ENCODE data around the gene C5orf47. TPM values are rescaled to one million over a fixed set of nuclear protein-coding genes. Genes with fewer than 3 reads are reported as not detected.

The C5orf47 gene
- total RNA-seq, 4 donors from 2014 or later, result not detected

DNA sequence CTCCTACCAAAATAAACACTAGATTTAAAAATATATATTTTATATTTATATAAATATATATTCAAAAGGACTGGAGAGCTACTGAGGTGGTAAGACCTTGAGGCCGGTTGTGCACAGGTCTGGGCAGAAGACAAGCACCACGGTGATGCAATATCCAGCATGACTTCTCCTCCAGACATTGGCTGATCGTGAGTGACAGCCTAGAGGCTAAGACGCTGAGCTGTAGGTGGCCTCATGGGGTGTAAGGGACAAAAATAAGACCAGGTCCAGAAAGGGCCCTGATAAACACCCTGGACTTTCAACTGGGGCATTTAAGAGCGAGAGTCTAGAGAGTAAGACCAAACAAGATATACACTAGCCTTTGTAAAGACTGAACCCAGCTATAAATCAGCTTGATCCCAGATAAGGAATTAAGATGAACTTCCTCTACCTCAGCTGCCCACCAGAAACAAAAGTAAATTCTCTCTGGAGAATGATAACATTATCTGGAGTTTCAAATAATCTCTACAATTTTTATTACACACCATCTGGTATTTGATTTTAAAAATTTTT is 14.2 kb upstream of the C5orf47 start:
- no peaks in the 10 kb centered on the region for H3K36me3 ChIP-seq
- 69 to 76% methylated on average over 5 of the region's 5 CpGs for WGBS, 2 donors
- no peaks in the 10 kb centered on the region for H3K9me3 ChIP-seq
- H3K27me3 ChIP-seq, result no peaks in the 10 kb centered on the region
- DNase-seq (ENCODE audit: low spot score in 2 of 2), result no peak
- no peak overlapping the region for H3K4me3 ChIP-seq
- TF ChIP-seq POLR2A (IDR thresholded peaks at IDR 0.05) (no peak), EP300 (IDR thresholded peaks at IDR 0.05) (no peak)
- TF ChIP-seq, protein P1, sequence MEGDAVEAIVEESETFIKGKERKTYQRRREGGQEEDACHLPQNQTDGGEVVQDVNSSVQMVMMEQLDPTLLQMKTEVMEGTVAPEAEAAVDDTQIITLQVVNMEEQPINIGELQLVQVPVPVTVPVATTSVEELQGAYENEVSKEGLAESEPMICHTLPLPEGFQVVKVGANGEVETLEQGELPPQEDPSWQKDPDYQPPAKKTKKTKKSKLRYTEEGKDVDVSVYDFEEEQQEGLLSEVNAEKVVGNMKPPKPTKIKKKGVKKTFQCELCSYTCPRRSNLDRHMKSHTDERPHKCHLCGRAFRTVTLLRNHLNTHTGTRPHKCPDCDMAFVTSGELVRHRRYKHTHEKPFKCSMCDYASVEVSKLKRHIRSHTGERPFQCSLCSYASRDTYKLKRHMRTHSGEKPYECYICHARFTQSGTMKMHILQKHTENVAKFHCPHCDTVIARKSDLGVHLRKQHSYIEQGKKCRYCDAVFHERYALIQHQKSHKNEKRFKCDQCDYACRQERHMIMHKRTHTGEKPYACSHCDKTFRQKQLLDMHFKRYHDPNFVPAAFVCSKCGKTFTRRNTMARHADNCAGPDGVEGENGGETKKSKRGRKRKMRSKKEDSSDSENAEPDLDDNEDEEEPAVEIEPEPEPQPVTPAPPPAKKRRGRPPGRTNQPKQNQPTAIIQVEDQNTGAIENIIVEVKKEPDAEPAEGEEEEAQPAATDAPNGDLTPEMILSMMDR (IDR thresholded peaks at IDR 0.05), result no peak
- H3K4me1 ChIP-seq, result peaks cover 0 to 13% (median 7%) of the 10 kb centered on the region in 4 donors
- H3K27ac ChIP-seq, result no peak overlapping the region

DNA sequence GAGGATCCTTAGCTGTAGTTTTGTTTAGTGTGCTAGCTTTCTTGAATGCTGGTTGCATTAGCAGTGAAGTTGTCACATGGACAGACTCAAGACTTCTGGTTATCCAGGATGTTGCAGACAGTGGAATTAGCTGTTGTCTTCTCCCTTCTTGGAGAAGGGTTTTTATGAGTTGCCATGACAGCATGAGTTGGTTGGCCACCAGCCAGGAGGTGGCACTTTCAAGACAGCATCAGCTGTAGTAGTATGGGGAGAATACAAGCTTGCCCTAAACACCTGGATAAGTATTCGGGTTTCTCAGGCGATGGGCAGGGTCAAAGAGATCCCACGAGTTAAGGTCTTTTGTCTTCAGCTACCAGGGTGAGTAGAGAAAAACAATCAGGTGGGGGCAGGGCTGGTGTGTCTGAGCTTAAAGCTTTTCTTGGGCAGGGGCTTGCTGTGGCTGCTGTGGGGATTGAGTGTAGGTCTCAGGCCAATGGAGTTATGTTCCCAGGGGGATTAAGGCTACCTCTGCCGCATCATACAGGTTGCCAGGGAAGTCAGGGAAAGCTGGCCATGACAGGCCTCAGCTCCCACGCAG is 7.7 kb upstream of the C5orf47 start:
- Histone ChIP-seq H3K27me3 (peaks cover 0 to 6% of the 10 kb centered on the region in 2 donors), H3K4me3 (no peak overlapping the region), H3K27ac (no peak overlapping the region), H3K4me1 (no peaks in the 10 kb centered on the region), H3K36me3 (no peaks in the 10 kb centered on the region), H3K9me3 (no peaks in the 10 kb centered on the region)
- WGBS, 2 donors, result 48 to 65% methylated on average over 5 of the region's 5 CpGs
- DNase-seq (ENCODE audit: low spot score in 2 of 2), result no peak
- no peak for TF ChIP-seq POLR2A (IDR thresholded peaks at IDR 0.05)
- no peak for TF ChIP-seq EP300 (IDR thresholded peaks at IDR 0.05)
- TF ChIP-seq, protein P1 (IDR thresholded peaks at IDR 0.05), result no peak

DNA sequence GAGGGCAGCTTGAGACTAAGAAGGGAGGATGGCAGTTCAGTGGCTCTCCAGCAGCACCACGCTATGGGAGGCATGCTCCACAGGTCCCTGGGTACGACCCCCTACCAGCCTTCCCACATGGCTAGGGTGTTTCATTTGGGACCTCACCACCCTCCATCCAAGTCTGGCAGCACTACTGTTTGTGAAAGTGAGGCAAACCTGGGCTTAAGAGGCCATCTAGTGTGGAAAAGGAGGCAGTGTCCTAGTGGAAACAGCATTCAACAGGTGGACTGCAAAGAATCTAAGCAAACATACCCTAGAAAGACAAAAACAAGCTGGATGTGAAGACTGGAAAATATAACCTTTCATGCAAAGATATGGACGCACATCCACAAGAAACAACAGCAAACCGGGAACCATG is 4.8 kb upstream of the C5orf47 start:
- DNase-seq (ENCODE audit: low spot score in 2 of 2), result no peak
- Histone ChIP-seq H3K9me3 (peaks cover 0 to 4% (median 0%) of the 10 kb centered on the region in 4 donors), H3K27me3 (peaks cover 0 to 6% of the 10 kb centered on the region in 2 donors), H3K4me1 (no peaks in the 10 kb centered on the region), H3K36me3 (no peaks in the 10 kb centered on the region), H3K27ac (no peak overlapping the region), H3K4me3 (no peak overlapping the region)
- 46 to 52% methylated on average over 4 of the region's 4 CpGs for WGBS, 2 donors
- TF ChIP-seq POLR2A (IDR thresholded peaks at IDR 0.05) (no peak), EP300 (IDR thresholded peaks at IDR 0.05) (no peak)
- TF ChIP-seq, protein P1 (IDR thresholded peaks at IDR 0.05), result no peak

DNA sequence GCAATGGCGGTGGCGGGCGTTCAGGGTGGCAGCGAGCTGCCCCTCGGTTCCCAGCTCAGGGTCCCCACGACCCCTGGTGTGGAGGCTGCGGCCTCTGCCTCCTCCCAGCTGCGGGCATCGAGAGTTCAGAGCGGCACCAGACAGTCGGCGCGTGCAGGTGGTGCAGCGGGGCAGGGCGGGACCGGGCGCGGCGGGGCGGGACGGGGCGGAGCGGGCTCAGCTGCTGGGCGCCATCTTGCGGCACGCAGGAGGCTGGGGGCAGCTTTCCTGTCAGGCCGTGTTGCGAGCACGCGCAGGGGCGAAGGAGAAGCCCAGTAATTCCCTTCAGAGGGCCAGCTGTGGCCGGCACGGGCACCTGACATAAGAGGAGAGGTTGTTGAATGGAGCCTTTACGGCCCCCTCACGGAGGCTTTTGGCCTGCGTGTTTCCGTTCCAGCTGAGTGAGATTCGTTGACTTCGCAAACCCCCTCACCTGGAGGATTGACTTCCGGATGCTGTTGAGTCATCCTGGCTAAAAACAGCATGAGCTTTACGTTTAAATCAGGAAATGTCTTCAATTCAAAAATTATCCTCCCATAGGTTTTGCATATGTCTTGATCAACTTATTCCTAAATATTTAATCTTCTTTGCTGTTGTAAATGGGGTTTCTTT is 587 bp downstream of the C5orf47 start:
- Histone ChIP-seq H3K36me3 (no peaks in the 10 kb centered on the region), H3K4me1 (no peaks in the 10 kb centered on the region), H3K27me3 (no peaks in the 10 kb centered on the region), H3K4me3 (no peak overlapping the region), H3K27ac (no peak overlapping the region), H3K9me3 (peaks cover 0 to 18% (median 0%) of the 10 kb centered on the region in 4 donors)
- TF ChIP-seq EP300 (IDR thresholded peaks at IDR 0.05) (no peak), POLR2A (IDR thresholded peaks at IDR 0.05) (no peak)
- TF ChIP-seq, protein P1 (IDR thresholded peaks at IDR 0.05), result no peak
- WGBS, 2 donors, result 94% methylated on average over 28 to 35 of the region's 41 CpGs
- DNase-seq (ENCODE audit: low spot score in 2 of 2), result no peak

DNA sequence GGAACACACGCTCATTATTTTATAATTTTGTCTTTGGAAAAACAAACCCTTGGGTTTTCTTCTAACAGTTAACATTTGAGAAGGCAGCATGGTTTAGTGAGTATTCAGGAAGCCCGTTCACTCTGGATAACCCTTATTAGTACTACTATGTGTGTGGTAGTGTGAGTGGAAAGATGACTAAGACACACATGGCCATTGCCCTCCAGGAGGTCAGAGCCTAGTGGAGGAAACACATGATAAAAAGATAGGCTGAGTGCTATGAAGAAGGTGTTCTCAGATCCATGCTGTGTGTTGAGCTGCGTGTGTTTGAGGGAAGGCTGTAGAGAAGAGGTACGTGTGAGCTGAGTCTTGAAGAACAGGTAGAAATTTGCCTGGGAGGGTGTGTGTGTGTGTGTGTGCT is 8.4 kb downstream of the C5orf47 start:
- Histone ChIP-seq H3K4me3 (no peak overlapping the region), H3K4me1 (no peaks in the 10 kb centered on the region), H3K27me3 (no peaks in the 10 kb centered on the region), H3K36me3 (no peaks in the 10 kb centered on the region), H3K27ac (no peak overlapping the region), H3K9me3 (no peaks in the 10 kb centered on the region)
- TF ChIP-seq, protein P1 (IDR thresholded peaks at IDR 0.05), result no peak
- TF ChIP-seq EP300 (IDR thresholded peaks at IDR 0.05) (no peak), POLR2A (IDR thresholded peaks at IDR 0.05) (no peak)
- WGBS, 2 donors, result 73 to 76% methylated on average over 4 of the region's 4 CpGs
- DNase-seq (ENCODE audit: low spot score in 2 of 2), result no peak
